ENCODE results near the gene NR2F2. TPM values are rescaled to one million over a fixed set of nuclear protein-coding genes. Genes with fewer than 3 reads are reported as not detected.

The NR2F2 gene
- total and polyA plus RNA-seq, 2 donors: 28.0 to 66.2 TPM

DNA sequence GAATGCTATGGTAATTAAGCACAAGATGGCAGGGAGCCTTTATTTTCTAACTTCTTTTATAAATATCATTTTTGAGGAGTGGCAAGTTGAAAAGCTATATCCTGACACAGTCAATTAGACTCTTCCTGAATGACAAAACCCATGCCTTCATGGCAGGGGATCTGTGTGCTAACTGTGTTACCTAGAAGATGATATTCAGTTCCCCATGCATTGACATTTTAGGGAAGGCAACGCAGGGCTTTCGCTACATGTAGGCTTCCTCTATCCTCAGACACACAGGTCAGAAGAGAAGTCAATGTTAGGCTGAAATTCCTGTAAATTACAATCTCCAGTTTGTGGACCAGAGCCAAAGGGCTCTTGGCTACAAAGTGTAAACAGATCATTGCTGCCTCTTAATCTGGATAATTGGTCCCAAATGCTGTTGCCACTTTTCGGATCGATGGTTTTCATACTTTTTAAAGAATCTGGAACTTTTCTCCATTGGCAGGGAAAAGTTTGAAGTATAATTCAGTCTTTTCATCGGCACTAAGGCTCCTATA is 22.6 kb upstream of the NR2F2 start:
- Histone ChIP-seq H3K4me1 (ENCODE audit: insufficient read depth) (no peaks in the 10 kb centered on the region), H3K36me3 (ENCODE audit: insufficient read depth) (no peaks in the 10 kb centered on the region), H3K4me3 (ENCODE audit: low read depth, low read length) (no peak overlapping the region), H3K27ac (ENCODE audit: low read depth) (no peak overlapping the region)
- no peak for DNase-seq (ENCODE audit: extremely low spot score)
- WGBS: 71% methylated on average over 5 of the region's 5 CpGs

DNA sequence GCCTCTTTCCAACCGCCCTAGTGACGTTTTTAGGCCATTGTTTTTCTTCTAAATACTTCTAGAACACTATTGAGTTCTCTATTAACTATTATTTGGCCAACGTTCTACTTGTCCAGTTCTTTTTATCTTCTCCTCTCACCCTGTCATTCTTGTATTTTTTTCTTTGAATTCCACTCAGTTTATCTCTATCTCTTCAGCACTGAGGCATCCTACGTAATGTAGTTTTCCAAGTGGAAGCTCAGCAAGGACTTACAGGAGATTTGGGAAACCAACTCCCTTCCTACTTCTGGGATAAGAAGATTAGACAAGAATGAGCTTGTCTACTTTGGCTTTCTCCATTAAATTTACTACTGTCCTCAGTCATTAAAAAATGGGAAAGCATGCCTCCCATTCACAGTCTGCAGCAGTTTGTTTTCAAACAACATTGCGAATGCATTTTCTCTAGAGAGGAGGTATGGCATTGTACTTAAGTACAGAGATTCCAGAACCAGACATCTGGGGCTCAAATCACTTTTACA is 21.3 kb upstream of the NR2F2 start:
- no peak overlapping the region for H3K27ac ChIP-seq (ENCODE audit: low read depth)
- no peak overlapping the region for H3K4me3 ChIP-seq (ENCODE audit: low read depth, low read length)
- DNase-seq (ENCODE audit: extremely low spot score): no peak
- H3K4me1 ChIP-seq (ENCODE audit: insufficient read depth): no peaks in the 10 kb centered on the region
- no peaks in the 10 kb centered on the region for H3K36me3 ChIP-seq (ENCODE audit: insufficient read depth)
- WGBS: 62% methylated on average over 5 of the region's 5 CpGs

DNA sequence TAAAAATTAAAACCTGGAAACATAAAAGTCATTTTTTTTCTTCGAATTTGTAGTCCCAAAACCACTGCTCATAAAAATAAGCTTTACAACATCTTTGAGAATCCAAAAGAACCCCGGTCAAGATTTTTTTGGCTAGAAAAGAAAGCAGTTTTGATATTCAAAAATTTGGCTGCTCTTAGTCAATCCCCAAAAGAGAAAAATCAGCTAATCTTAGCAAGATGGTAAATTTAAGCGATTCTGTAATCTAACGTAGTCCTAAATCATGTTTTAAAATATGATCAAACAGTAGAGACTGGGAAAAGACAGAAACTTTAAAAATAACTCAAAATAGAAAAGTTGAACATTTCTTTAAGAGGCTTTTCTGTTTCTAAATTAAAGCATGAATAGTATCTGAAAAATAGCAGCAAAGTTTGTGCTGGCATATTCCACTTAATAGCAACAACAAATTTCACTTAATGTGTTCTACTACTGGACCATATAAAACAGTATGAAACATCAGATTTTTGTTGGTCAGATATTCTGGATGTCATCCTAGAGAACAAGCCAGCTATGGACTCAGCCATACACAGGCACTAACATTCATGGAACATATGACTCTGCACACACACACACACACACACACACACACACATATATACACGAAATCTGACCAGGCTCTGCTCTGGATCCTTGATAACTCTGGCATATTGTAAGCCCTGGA is 19.1 kb upstream of the NR2F2 start:
- Histone ChIP-seq H3K27ac (ENCODE audit: low read depth) (no peak overlapping the region), H3K4me3 (ENCODE audit: low read depth, low read length) (no peak overlapping the region), H3K4me1 (ENCODE audit: insufficient read depth) (no peaks in the 10 kb centered on the region), H3K36me3 (ENCODE audit: insufficient read depth) (no peaks in the 10 kb centered on the region)
- no peak for DNase-seq (ENCODE audit: extremely low spot score)
- 55% methylated on average over 5 of the region's 5 CpGs for WGBS

DNA sequence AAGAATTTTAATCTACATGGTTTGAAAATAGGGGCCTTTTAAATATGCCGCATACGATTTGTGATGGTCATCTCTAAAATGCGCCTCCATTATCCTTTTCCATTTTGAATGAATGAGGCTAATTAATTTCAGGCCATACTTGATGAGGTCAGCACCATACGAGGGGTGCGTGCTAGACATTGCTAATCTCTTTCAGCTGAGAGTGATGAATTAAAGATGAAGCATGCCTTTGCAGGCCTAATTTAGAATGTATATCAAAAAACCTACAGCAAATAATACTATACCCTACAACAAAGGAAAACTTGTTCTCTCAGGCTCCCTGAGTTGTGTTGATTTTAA is 18.6 kb upstream of the NR2F2 start:
- WGBS: 78% methylated on average over 5 of the region's 5 CpGs
- no peak overlapping the region for H3K4me3 ChIP-seq (ENCODE audit: low read depth, low read length)
- no peak for DNase-seq (ENCODE audit: extremely low spot score)
- H3K36me3 ChIP-seq (ENCODE audit: insufficient read depth): no peaks in the 10 kb centered on the region
- no peaks in the 10 kb centered on the region for H3K4me1 ChIP-seq (ENCODE audit: insufficient read depth)
- H3K27ac ChIP-seq (ENCODE audit: low read depth): no peak overlapping the region

DNA sequence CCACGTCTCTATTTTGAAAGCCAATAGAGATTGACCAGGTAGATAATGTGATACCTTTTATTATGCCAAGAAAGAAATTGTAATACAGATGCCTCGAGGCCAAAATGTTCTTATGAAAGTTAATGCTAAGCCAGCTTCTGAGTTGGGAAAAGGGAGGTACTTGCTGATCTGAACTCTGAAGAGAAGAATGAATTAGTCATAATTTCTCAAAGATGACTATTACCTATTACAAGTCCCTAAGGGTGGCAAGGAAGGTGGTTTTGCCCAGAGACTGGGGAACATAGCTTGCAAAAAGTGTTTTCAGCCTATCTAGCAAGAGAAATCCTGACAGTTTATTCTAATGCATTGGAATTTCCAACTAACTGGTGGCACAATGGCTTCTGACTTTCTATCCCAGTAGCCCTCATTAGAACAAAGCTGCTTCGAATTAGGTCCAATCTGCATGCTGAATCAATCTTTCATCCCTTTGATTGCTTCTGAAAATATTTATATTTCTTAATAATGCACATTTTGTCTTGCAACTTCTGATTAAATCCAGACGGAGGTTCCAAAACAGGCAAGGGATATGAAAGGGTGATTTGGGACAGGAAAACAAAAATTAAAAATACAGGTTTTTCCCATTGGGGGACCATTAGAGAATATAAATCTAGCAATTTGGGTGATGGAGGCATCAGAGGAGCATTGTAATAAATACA is 17.7 kb upstream of the NR2F2 start:
- no peaks in the 10 kb centered on the region for H3K4me1 ChIP-seq (ENCODE audit: insufficient read depth)
- no peak for DNase-seq (ENCODE audit: extremely low spot score)
- no peaks in the 10 kb centered on the region for H3K36me3 ChIP-seq (ENCODE audit: insufficient read depth)
- no peak overlapping the region for H3K4me3 ChIP-seq (ENCODE audit: low read depth, low read length)
- 82% methylated on average over 4 of the region's 4 CpGs for WGBS
- no peak overlapping the region for H3K27ac ChIP-seq (ENCODE audit: low read depth)

DNA sequence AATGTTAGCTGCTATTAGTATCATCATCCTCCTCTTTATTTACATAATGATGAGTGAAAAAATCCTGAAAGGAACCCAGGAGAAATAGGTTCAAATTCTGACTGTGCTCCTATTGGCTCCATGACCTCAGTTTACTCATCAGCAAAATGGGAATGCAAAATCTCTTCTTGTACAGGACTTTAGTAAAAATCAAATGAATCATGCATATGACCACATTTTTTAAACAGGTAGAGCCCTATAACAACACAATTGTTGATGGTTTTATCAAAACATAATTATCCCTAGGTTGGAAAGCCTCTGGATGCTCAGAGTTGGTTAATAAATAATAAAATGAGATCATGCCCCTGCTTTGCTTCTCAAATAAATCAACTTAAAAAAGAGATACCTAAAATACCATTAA is 16.0 kb upstream of the NR2F2 start:
- Histone ChIP-seq H3K4me1 (ENCODE audit: insufficient read depth) (no peaks in the 10 kb centered on the region), H3K36me3 (ENCODE audit: insufficient read depth) (no peaks in the 10 kb centered on the region), H3K4me3 (ENCODE audit: low read depth, low read length) (no peak overlapping the region), H3K27ac (ENCODE audit: low read depth) (no peak overlapping the region)
- no peak for DNase-seq (ENCODE audit: extremely low spot score)

DNA sequence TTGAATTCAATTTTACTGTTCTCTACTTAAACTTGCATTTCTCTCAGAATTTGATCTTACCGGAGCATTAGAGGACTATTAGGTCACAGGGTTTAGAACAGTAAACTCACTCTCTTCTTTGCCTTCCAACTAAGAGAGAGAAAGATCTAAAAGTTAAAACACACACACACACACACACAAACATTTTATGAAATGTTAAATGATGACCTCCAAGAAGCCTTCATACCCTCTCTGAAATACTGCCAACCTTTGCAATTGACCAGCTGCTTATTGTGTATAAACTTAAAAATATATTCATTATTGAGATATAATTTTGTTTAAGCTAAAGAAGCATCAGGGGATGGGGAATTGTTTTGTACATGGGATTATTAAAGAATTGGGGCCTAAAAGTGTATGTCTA is 15.5 kb upstream of the NR2F2 start:
- Histone ChIP-seq H3K4me1 (ENCODE audit: insufficient read depth) (no peaks in the 10 kb centered on the region), H3K4me3 (ENCODE audit: low read depth, low read length) (no peak overlapping the region), H3K36me3 (ENCODE audit: insufficient read depth) (no peaks in the 10 kb centered on the region), H3K27ac (ENCODE audit: low read depth) (no peak overlapping the region)
- 87% methylated on average over 1 of the region's 1 CpG for WGBS
- DNase-seq (ENCODE audit: extremely low spot score): no peak

DNA sequence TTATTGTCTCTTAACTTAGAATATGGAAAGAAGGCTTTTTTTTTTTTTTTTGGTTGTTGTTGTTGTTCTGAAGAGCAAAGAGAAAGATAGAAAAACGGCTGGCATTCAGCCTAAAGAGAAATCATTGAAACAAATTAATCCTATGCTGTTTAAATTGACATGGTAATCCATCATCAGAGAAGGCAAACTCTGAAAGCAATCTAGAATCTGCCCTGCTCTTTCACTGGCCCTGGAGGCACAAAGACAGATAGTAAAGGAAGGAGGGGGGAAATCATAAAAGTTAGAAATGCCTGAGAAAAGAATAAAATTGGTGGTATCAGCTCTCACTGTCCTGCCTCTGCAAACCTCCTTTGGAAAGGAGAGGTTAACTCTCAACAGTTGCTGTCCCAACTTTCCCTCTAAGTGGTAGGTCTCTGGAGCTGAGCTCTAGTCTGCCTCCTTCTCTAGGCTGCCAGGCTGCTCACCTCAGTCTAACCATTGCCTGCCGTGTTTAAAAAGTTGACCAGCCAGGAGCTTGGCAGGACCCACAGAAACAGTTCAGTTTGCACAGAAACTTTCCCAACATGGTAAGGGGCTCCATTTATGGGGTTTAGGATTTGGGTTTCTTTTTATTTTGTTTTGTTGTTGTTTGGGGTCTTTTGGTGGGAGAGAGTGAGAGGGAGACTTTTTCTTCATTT is 13.4 kb upstream of the NR2F2 start:
- Histone ChIP-seq H3K27ac (ENCODE audit: low read depth) (no peak overlapping the region), H3K36me3 (ENCODE audit: insufficient read depth) (no peaks in the 10 kb centered on the region), H3K4me3 (ENCODE audit: low read depth, low read length) (no peak overlapping the region), H3K4me1 (ENCODE audit: insufficient read depth) (peaks cover under 1% of the 10 kb centered on the region)
- DNase-seq (ENCODE audit: extremely low spot score): no peak
- 75% methylated on average over 2 of the region's 2 CpGs for WGBS

DNA sequence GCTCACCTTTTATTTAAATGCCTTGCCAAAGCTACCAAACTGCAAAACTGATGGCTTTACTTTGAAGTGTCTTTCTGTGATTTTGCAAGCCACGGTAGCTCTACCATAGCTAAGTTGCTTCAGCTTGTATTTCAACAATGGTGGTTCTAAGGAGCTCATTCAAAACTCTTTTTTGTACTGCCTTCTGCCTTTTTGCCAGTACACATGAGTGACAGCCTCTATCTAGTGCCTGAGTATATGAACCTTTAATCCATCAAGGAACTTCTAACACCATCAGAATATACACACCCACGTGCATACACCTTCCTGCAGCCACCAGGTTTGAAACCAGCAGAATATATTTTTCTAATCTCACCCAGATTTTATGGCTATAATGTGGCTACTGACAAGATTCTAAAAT is 10.4 kb upstream of the NR2F2 start:
- Histone ChIP-seq H3K27ac (ENCODE audit: low read depth) (no peak overlapping the region), H3K4me3 (ENCODE audit: low read depth, low read length) (no peak overlapping the region), H3K36me3 (ENCODE audit: insufficient read depth) (no peaks in the 10 kb centered on the region), H3K4me1 (ENCODE audit: insufficient read depth) (peaks cover 3% of the 10 kb centered on the region)
- 84% methylated on average over 2 of the region's 2 CpGs for WGBS
- no peak for DNase-seq (ENCODE audit: extremely low spot score)

DNA sequence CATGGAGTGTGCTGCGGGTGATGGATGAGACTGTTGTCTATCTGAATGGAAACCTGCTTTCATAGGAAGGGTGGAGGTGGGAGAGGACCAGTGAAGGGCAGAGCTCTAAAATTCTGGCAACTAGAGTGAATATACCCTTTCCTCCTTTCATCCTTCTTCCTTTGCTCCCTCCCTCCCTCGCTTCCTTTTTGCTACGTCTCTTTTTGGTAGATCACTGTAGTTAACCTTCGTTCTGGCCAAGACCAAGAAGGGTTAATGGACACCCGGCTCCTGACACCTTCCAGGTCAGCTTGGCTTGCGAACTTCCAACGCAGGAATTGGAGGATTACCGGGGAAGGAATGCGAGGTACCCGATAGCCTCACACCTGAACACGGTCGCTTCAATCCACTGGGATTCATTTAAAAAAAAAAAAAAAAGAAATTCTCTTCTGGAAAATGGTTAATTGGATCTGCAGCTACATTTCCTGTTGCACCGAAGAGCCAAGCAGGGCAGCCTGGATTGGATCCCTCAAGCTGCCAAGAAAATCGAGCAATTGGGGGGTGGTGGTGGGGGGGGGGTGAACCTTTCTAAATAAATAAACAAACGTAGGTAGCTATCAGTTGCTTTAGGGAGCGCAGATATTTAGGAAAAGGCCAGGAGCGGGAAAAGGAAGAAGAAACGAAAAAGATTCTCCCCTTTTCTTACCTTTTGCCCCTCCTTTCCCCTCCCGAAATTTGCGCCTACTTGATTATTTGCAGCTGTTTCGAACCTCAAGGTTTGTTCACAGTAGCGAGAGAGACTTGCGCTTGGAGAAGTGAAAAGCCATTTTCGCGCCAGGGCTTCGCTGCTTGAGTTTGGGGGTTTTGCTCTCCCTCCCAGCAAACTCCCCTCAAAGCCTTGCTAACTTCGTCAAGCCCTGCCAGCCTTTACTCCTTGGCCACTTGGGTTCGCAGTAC is 9.5 kb upstream of the NR2F2 start:
- DNase-seq (ENCODE audit: extremely low spot score): no peak
- H3K36me3 ChIP-seq (ENCODE audit: insufficient read depth): no peaks in the 10 kb centered on the region
- peak overlapping the region; percentile 91 for H3K27ac ChIP-seq (ENCODE audit: low read depth)
- H3K4me1 ChIP-seq (ENCODE audit: insufficient read depth): peaks cover 3% of the 10 kb centered on the region
- H3K4me3 ChIP-seq (ENCODE audit: low read depth, low read length): peak overlapping the region; percentile 54
- WGBS: 49% methylated on average over 28 of the region's 28 CpGs

DNA sequence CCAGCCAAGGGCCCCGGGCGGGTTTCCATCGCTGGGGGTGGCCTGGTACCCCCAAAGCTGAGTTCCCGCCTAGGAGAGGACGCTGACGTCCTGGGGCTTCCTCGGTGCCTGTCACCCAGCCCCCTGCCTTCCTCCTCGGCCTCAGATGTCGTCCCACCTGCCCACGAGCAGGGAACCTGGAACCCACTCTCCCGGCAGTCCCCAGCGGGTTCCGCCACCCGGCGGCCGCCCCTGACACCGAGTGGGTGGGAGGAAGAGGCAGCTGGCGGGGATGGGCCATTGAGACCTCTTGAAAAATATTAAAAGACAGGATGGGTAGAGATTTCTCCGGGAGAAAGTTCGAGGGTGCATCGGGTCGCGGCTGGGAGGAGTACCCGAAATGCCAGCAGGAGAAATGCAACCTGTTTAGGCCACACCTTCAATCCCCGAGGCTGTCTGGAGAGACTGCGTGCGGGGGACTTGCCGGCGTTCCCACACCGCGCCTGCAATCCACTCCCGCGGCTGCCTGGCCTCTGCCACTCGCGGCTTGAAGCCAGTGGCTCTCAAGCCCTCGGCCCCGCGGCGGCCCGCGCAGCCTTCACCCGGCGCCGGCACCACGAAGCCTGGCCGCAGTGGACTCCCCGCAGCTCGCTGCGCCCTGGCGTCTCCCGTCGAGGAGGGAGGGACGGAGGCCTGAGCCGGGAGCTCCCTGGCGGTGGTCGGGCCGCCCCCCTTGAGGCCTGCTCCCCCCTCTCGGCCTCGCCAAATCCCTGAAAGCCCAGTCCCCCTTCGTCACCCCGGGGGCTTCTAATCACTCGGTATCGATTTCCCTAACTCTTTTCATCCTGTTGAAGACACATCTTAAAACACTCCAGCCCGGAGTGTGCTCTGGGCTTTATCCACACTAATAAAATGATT is 8.6 kb upstream of the NR2F2 start:
- Histone ChIP-seq H3K4me1 (ENCODE audit: insufficient read depth) (peaks cover 3% of the 10 kb centered on the region), H3K27ac (ENCODE audit: low read depth) (peak overlapping the region; percentile 91), H3K36me3 (ENCODE audit: insufficient read depth) (no peaks in the 10 kb centered on the region), H3K4me3 (ENCODE audit: low read depth, low read length) (peak overlapping the region; percentile 54)
- WGBS: 8% methylated on average over 64 of the region's 64 CpGs
- no peak for DNase-seq (ENCODE audit: extremely low spot score)

DNA sequence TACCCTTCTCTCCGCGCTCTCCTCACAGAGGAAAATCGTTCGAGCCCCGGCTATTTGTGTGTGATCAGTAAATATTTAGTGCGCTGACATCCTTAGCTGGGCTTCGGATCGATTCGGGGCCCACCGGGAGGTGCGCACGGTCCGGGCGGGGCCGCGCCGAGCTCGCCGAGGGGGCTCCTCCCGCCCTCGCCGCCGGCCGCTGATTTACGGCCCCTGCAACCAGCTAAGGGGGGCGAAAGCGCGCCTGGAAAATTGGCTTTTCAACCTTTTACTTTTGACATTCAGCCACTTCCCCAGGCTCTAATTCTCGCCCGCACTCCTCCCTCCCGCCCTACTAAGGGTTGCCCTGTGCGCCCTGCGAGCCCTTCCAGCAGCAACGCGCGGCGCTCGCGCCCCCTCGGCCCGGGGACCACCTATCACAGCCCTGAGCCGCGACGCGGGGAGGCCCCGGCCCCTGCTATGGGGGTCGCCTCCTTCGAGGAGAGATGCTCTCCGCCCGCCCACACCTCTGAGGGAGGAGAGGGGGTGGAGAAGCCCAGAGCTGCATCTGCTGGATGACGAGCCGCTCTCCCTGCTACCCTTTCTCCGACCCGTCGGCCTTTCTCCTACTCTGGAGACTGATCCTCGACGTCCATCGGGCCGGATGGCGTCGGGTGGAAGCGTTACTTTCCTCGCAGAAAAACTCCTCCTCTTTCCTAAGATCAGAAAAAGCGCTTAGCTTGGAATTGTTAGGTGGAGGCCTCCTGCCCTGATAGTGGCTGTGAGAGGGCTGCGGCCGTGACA is 7.8 kb upstream of the NR2F2 start:
- DNase-seq (ENCODE audit: extremely low spot score): no peak
- WGBS: 12% methylated on average over 66 of the region's 66 CpGs
- H3K36me3 ChIP-seq (ENCODE audit: insufficient read depth): no peaks in the 10 kb centered on the region
- peaks cover 3% of the 10 kb centered on the region for H3K4me1 ChIP-seq (ENCODE audit: insufficient read depth)
- H3K27ac ChIP-seq (ENCODE audit: low read depth): peak overlapping the region; percentile 91
- H3K4me3 ChIP-seq (ENCODE audit: low read depth, low read length): peak overlapping the region; percentile 54

Measured in urinary bladder (tissue), 4 donors.